D721Med (cell line): ENCODE results near the gene CAMK1D.
A peak's percentile ranks its signal among the peaks of the same experiment; 100 is the strongest.

Experiments
- DNase-seq: peaks from one replicate; pipeline ENCODE4 v3.0.0; 2011; ENCODE audit warnings: low spot score; ENCODE audit not compliant: insufficient read length
- FAIRE-seq: peaks from 2 replicates; lab custom pipeline; 2011; peaks lifted over from hg19 to GRCh38; lab: Jason Lieb, UNC
- CTCF ChIP-seq: IDR thresholded peaks from 2 replicates; pipeline ENCODE4 v1.5.1; 2012; ENCODE audit warnings: mild to moderate bottlenecking, control low read depth; ENCODE audit not compliant: insufficient read depth; ENCODE audit errors: missing control alignments

CAMK1D gene

GRCh38 chr10:12844811-12845483 is 495.6 kb downstream of the CAMK1D start:
- DNase-seq (no peak), FAIRE-seq (no peak)
- TF ChIP-seq CTCF, result no peak

- DNase-seq (no peak), FAIRE-seq (no peak)
Observed at GRCh38 chr10:12846718-12847117, 497.4 kb downstream of the CAMK1D start.

GRCh38 chr10:12847361-12847975 is 498.1 kb downstream of the CAMK1D start:
- peak; percentile 18 for TF ChIP-seq CTCF
- DNase-seq, result no peak
- FAIRE-seq, result no peak

More at GRCh38 chr10:12846718-12847117, 497.4 kb downstream of the CAMK1D start:
- no peak for TF ChIP-seq CTCF

GRCh38 chr10:12848439-12849173 is 499.3 kb downstream of the CAMK1D start:
- FAIRE-seq, result no peak
- no peak for DNase-seq
- TF ChIP-seq CTCF, result no peak

GRCh38 chr10:12849319-12850181 is 500.2 kb downstream of the CAMK1D start:
- FAIRE-seq (no peak), DNase-seq (no peak)
- TF ChIP-seq CTCF, result no peak

- no peak for DNase-seq
- no peak for TF ChIP-seq CTCF
- no peak for FAIRE-seq
Observed at GRCh38 chr10:12852687-12853086, 503.3 kb downstream of the CAMK1D start.
